ENCODE measurements around the gene PADI4.

Gene PADI4

GRCh38 chr1:17289721-17290120, 18.3 kb upstream of the PADI4 start:
- no peak for TF ChIP-seq CTCF (IDR thresholded peaks at IDR 0.05; ENCODE audit: low read depth, low read length)
- H3K27me3 ChIP-seq = no peaks in the 10 kb centered on the region
- no peaks in the 10 kb centered on the region for H3K36me3 ChIP-seq
- H3K9me3 ChIP-seq = no peaks in the 10 kb centered on the region
- H3K4me3 ChIP-seq (ENCODE audit: low read depth, low read length) = no peak overlapping the region
- no peak for DNase-seq
- no peaks in the 10 kb centered on the region for H3K4me1 ChIP-seq

GRCh38 chr1:17290553-17290952, 17.4 kb upstream of the PADI4 start:
- DNase-seq = no peak
- no peaks in the 10 kb centered on the region for H3K9me3 ChIP-seq
- H3K27me3 ChIP-seq = no peaks in the 10 kb centered on the region
- H3K4me1 ChIP-seq = no peaks in the 10 kb centered on the region
- H3K36me3 ChIP-seq = no peaks in the 10 kb centered on the region
- no peak overlapping the region for H3K4me3 ChIP-seq (ENCODE audit: low read depth, low read length)
- no peak for TF ChIP-seq CTCF (IDR thresholded peaks at IDR 0.05; ENCODE audit: low read depth, low read length)

- no peak for DNase-seq
- Histone ChIP-seq H3K4me1 (no peaks in the 10 kb centered on the region), H3K9me3 (no peaks in the 10 kb centered on the region), H3K27me3 (no peaks in the 10 kb centered on the region), H3K4me3 (ENCODE audit: low read depth, low read length) (no peak overlapping the region), H3K36me3 (no peaks in the 10 kb centered on the region)
- TF ChIP-seq CTCF (IDR thresholded peaks at IDR 0.05; ENCODE audit: low read depth, low read length) = no peak
Measured at GRCh38 chr1:17292299-17293160, 15.5 kb upstream of the PADI4 start.

GRCh38 chr1:17293681-17294425, 14.1 kb upstream of the PADI4 start:
- no peaks in the 10 kb centered on the region for H3K4me1 ChIP-seq
- H3K4me3 ChIP-seq (ENCODE audit: low read depth, low read length) = no peak overlapping the region
- H3K27me3 ChIP-seq = no peaks in the 10 kb centered on the region
- no peaks in the 10 kb centered on the region for H3K36me3 ChIP-seq
- no peak for DNase-seq
- H3K9me3 ChIP-seq = no peaks in the 10 kb centered on the region
- TF ChIP-seq CTCF (IDR thresholded peaks at IDR 0.05; ENCODE audit: low read depth, low read length) = no peak

GRCh38 chr1:17295292-17295691, 12.7 kb upstream of the PADI4 start:
- no peaks in the 10 kb centered on the region for H3K36me3 ChIP-seq
- no peaks in the 10 kb centered on the region for H3K9me3 ChIP-seq
- no peak for TF ChIP-seq CTCF (IDR thresholded peaks at IDR 0.05; ENCODE audit: low read depth, low read length)
- no peak overlapping the region for H3K4me3 ChIP-seq (ENCODE audit: low read depth, low read length)
- no peaks in the 10 kb centered on the region for H3K27me3 ChIP-seq
- DNase-seq = no peak
- H3K4me1 ChIP-seq = no peaks in the 10 kb centered on the region

- no peaks in the 10 kb centered on the region for H3K9me3 ChIP-seq
- no peaks in the 10 kb centered on the region for H3K27me3 ChIP-seq
- no peak overlapping the region for H3K4me3 ChIP-seq (ENCODE audit: low read depth, low read length)
- no peaks in the 10 kb centered on the region for H3K36me3 ChIP-seq
- TF ChIP-seq CTCF (IDR thresholded peaks at IDR 0.05; ENCODE audit: low read depth, low read length) = no peak
- DNase-seq = no peak
- H3K4me1 ChIP-seq = no peaks in the 10 kb centered on the region
Measured at GRCh38 chr1:17296086-17296485, 11.9 kb upstream of the PADI4 start.
